ENCODE data around the gene FRMD6. TPM values are rescaled to one million over a fixed set of nuclear protein-coding genes. Genes with fewer than 3 reads are reported as not detected.

The FRMD6 gene
- total and polyA plus RNA-seq, 10 of the 15 experiments (the other 5 are each of a cell fraction or from before 2014, with no cell fraction given): 0.86 to 7.8 (median 3.3) TPM

DNA sequence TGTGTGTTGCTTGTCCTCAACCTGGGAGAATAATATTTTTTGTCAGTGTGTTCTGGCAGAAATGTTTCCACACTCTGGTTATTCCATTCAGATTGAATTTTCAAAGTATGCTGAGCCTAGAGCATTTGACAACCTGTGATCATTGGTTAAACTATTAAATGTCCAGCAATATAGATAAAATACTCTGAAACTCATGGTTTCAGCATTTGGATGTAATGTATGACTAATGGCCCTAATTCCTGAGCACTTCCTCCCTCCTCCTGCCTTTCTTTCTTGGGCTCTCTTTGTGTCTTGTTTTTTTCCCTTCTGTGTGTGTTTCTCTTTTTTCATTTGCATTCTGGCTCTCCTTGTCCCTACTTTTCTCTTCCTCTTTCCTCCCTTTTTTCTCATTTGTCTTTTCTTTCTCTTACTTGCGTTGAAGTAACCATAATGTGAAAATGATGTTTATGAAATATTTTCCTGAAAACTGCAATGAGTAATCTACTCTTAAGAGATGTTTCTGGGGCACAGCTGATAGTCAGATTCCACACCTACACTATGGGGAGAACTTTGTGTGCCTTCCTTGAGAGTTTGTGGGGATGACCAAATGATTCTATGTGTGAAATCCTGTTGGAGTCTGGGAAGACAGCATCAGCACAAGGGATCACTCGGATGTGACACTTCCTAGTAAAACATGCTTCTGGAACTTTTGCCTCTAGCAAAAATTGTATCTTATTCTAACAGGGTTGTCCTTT, 74.6 kb downstream of the FRMD6 start:
- CTCF ChIA-PET: no interaction called here
- no TSS peak for BruUV-seq (replicated peaks)
- Histone ChIP-seq H3K9ac (ENCODE audit: control insufficient read depth, insufficient read depth, low read length) (no peak overlapping the region), H3K4me2 (ENCODE audit: control insufficient read depth, insufficient read depth) (no peak overlapping the region), H3K4me3 (no peak overlapping the region), H2AFZ (ENCODE audit: control insufficient read depth, low read depth, low read length) (no peak overlapping the region), H4K20me1 (ENCODE audit: control insufficient read depth, insufficient read depth) (no peaks in the 10 kb centered on the region), H3K9me3 (replicated peaks; ENCODE audit: control insufficient read depth, insufficient read depth, low read length) (no peaks in the 10 kb centered on the region; the same call in 2 of the 3 replicates), H3K27ac (ENCODE audit: control insufficient read depth, insufficient read depth) (no peak overlapping the region), H3K27me3 (replicated peaks in 1 of 2; ENCODE audit: control insufficient read depth in 2 of 2, insufficient read depth in 2 of 2, low read length in 1 of 2) (no peaks in the 10 kb centered on the region), H3K79me2 (ENCODE audit: control insufficient read depth, insufficient read depth, low read length) (no peaks in the 10 kb centered on the region), H3K36me3 (ENCODE audit: control insufficient read depth in 2 of 2, insufficient read depth in 2 of 2, low read length in 1 of 2) (no peaks in the 10 kb centered on the region), H3K4me1 (ENCODE audit: control insufficient read depth, insufficient read depth, low read length) (no peaks in the 10 kb centered on the region)
- no peak for FAIRE-seq
- in situ Hi-C loops (cut with MboI) (no loop called here), intact Hi-C loops (cut with micrococcal nuclease; ENCODE audit: unreplicated experiment) (no loop called here)
- DNase-seq (ENCODE audit: low read depth, low spot score): no peak
- SMC1A ChIA-PET (ENCODE audit: uncharacterized antibody, unreplicated experiment): no interaction called here
- RAD21 ChIA-PET (ENCODE audit: unreplicated experiment): no interaction called here
- no peak for ATAC-seq
- WGBS (ENCODE audit: insufficient coverage, insufficient replicate concordance, low lambda C conversion rate, missing lambda C conversion rate): 92% methylated on average over 2 of the region's 2 CpGs
- POLR2A ChIA-PET: no interaction called here
- TF ChIP-seq EP300 (IDR thresholded peaks at IDR 0.05; ENCODE audit: borderline replicate concordance in 1 of 2, control insufficient read depth in 1 of 2, low read depth in 2 of 2, low read length in 2 of 2) (no peak), SMAD5 (IDR thresholded peaks at IDR 0.05; ENCODE audit: low read depth) (no peak), SREBF1 (IDR thresholded peaks at IDR 0.05; ENCODE audit: low read length) (no peak), SIN3A (IDR thresholded peaks at IDR 0.05; ENCODE audit: low read depth, low read length) (no peak), IKZF1 (conservative IDR thresholded peaks at IDR 0.05) (no peak)
- TF ChIP-seq, protein P1, sequence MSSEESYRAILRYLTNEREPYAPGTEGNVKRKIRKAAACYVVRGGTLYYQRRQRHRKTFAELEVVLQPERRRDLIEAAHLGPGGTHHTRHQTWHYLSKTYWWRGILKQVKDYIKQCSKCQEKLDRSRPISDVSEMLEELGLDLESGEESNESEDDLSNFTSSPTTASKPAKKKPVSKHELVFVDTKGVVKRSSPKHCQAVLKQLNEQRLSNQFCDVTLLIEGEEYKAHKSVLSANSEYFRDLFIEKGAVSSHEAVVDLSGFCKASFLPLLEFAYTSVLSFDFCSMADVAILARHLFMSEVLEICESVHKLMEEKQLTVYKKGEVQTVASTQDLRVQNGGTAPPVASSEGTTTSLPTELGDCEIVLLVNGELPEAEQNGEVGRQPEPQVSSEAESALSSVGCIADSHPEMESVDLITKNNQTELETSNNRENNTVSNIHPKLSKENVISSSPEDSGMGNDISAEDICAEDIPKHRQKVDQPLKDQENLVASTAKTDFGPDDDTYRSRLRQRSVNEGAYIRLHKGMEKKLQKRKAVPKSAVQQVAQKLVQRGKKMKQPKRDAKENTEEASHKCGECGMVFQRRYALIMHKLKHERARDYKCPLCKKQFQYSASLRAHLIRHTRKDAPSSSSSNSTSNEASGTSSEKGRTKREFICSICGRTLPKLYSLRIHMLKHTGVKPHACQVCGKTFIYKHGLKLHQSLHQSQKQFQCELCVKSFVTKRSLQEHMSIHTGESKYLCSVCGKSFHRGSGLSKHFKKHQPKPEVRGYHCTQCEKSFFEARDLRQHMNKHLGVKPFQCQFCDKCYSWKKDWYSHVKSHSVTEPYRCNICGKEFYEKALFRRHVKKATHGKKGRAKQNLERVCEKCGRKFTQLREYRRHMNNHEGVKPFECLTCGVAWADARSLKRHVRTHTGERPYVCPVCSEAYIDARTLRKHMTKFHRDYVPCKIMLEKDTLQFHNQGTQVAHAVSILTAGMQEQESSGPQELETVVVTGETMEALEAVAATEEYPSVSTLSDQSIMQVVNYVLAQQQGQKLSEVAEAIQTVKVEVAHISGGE (CRISPR knock-in tag; IDR thresholded peaks at IDR 0.05): no peak
- TF ChIP-seq, protein P2, sequence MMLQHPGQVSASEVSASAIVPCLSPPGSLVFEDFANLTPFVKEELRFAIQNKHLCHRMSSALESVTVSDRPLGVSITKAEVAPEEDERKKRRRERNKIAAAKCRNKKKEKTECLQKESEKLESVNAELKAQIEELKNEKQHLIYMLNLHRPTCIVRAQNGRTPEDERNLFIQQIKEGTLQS (IDR thresholded peaks at IDR 0.05; ENCODE audit: borderline replicate concordance, extremely low read depth, low read depth, low read length): no peak
